NT2/D1 (cell line): ENCODE data around the gene GRB14.

Source experiments
- SUZ12 ChIP-seq: IDR thresholded peaks from 2 replicates; pipeline ENCODE4 v1.6.1; 2011; ENCODE audit not compliant: insufficient read length, insufficient read depth; ENCODE audit errors: extremely low read depth
- YY1 ChIP-seq: IDR thresholded peaks from 2 replicates; pipeline ENCODE4 v1.6.1; 2011; ENCODE audit not compliant: insufficient read length, insufficient read depth
- ZNF274 ChIP-seq: IDR thresholded peaks from 2 replicates; pipeline ENCODE4 v1.6.1; 2011; ENCODE audit warnings: mild to moderate bottlenecking, low read depth, low read length

- TF ChIP-seq YY1 (no peak), ZNF274 (no peak), SUZ12 (no peak)
Observed at GRCh38 chr2:164485541-164485940, 135.7 kb downstream of the GRB14 start.
